ENCODE data around the gene PAIP2B.

The PAIP2B gene, protein sequence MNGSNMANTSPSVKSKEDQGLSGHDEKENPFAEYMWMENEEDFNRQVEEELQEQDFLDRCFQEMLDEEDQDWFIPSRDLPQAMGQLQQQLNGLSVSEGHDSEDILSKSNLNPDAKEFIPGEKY

DNA sequence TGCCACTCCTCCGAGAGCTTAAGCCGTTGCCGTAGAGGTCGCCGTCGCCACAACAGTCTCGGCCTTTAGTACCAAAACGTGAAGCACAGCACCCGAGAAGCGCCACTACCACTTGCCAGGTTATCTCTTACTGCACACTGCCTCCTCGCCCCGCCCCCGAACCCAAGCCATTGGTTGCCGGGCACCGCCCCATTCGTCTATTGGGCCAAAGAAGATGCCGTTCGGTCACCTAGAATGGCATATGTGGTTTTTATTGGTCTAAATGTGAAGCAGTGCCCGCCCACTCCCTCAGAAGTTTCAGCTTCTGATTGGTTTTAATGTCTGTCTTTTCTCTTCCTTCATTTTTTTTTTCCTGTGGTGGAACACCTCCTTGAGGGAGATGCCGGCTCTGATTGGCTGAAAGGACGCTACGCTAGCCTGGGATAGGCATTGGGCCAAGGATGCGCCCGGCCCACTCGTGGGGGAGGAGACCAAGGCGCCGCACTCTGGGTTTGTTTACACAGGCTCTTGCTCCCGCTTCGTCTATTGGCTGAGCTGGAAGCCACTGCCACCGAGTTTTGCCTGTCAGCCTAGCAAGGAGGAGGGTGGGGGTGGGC, at the start of gene PAIP2B:
TSS of gene PAIP2B (minus strand) at position 139 of the 596 bp plus-strand sequence. CDS start 24,514 bp downstream, outside the sequence.
- H3K36me3 ChIP-seq (ENCODE audit: control insufficient read depth in 2 of 2, insufficient read depth in 1 of 2, low read length in 2 of 2) = peaks cover 0 to under 1% of the 10 kb centered on the region in 2 experiments; a peak in 1 of 3 replicates
- H3K27ac ChIP-seq (ENCODE audit: extremely low read depth, low read depth, low read length) = peak within 1 kb of the TSS; percentile 64
- H3K4me3 ChIP-seq (ENCODE audit: low read depth, low read length) = peak within 1 kb of the TSS; percentile 61
- no peaks in the 10 kb centered on the region for H3K9me3 ChIP-seq (ENCODE audit: control insufficient read depth, insufficient read depth, low read depth, low read length)
- H3K4me1 ChIP-seq (ENCODE audit: control insufficient read depth, insufficient read depth, low read length) = peaks cover 5% of the 10 kb centered on the region; the same call in 1 of the 2 replicates
- POLR2A ChIA-PET = interaction anchor here (0.5 to 2.5 kb wide), 10 partner anchors 9 to 279 kb away, joined by 3 to 25 read pairs (median 4); partner anchors contain the start of genes MPHOSPH10 and ZNF638
- CTCF ChIA-PET = interaction anchor here (0.6 to 1.2 kb wide), 7 partner anchors 9 to 234 kb away, joined by 3 to 4 read pairs (median 3); no protein-coding TSS in a partner anchor
- TF ChIP-seq IKZF3 (tag by site-specific recombination; IDR thresholded peaks at IDR 0.05) (peak; percentile 43; the same call in 1 of the 2 replicates), OSR2 (tag by site-specific recombination; IDR thresholded peaks at IDR 0.05) (peak; percentile 61; the same call in 1 of the 2 replicates), ZIC2 (tag by site-specific recombination; IDR thresholded peaks at IDR 0.05) (no peak), MEIS1 (CRISPR knock-in tag; IDR thresholded peaks at IDR 0.05; ENCODE audit: borderline replicate concordance) (no peak), GLIS2 (tag by site-specific recombination; IDR thresholded peaks at IDR 0.05) (peak; percentile 58), SP2 (tag by site-specific recombination; IDR thresholded peaks at IDR 0.05) (peak; percentile 97), TCF7L2 (IDR thresholded peaks at IDR 0.05; ENCODE audit: borderline replicate concordance, low read depth, low read length) (peak; percentile 75; the same call in 1 of the 2 replicates), ZNF501 (tag by site-specific recombination; IDR thresholded peaks at IDR 0.05) (no peak), ZNF791 (tag by site-specific recombination; IDR thresholded peaks at IDR 0.05) (no peak), GLIS1 (tag by site-specific recombination; IDR thresholded peaks at IDR 0.05) (peak; percentile 11; the same call in 1 of the 2 replicates), ZEB2 (tag by site-specific recombination; IDR thresholded peaks at IDR 0.05) (no peak), ZNF10 (tag by site-specific recombination; IDR thresholded peaks at IDR 0.05) (0 out of 2 replicates have a peak, but pooled peaks have one; percentile 51), SP7 (tag by site-specific recombination; IDR thresholded peaks at IDR 0.05) (0 out of 2 replicates have a peak, but pooled peaks have one; percentile 22), KLF9 (tag by site-specific recombination; IDR thresholded peaks at IDR 0.05; ENCODE audit: low read depth) (peak; percentile 72; the same call in 1 of the 2 replicates), ZNF76 (tag by site-specific recombination; IDR thresholded peaks at IDR 0.05; ENCODE audit: borderline replicate concordance, low read depth) (no peak), ZNF560 (tag by site-specific recombination; IDR thresholded peaks at IDR 0.05; ENCODE audit: borderline replicate concordance) (no peak), ZBTB17 (tag by site-specific recombination; IDR thresholded peaks at IDR 0.05) (peak; percentile 81), FEZF1 (tag by site-specific recombination; IDR thresholded peaks at IDR 0.05) (0 out of 2 replicates have a peak, but pooled peaks have one; percentile 21), ZNF571 (tag by site-specific recombination; IDR thresholded peaks at IDR 0.05) (no peak), KLF10 (tag by site-specific recombination; IDR thresholded peaks at IDR 0.05) (0 out of 2 replicates have a peak, but pooled peaks have one; percentile 35), SP3 (tag by site-specific recombination; IDR thresholded peaks at IDR 0.05) (peak; percentile 93), EGR2 (tag by site-specific recombination; IDR thresholded peaks at IDR 0.05; ENCODE audit: low read depth) (peak; percentile 30; the same call in 1 of the 2 replicates)
- TF ChIP-seq, protein P1, sequence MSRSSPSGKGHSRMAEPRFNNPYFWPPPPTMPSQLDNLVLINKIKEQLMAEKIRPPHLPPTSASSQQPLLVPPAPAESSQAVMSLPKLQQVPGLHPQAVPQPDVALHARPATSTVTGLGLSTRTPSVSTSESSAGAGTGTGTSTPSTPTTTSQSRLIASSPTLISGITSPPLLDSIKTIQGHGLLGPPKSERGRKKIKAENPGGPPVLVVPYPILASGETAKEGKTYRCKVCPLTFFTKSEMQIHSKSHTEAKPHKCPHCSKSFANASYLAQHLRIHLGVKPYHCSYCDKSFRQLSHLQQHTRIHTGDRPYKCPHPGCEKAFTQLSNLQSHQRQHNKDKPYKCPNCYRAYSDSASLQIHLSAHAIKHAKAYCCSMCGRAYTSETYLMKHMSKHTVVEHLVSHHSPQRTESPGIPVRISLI (tag by site-specific recombination; IDR thresholded peaks at IDR 0.05) = peak; percentile 98
- TF ChIP-seq, protein P2, sequence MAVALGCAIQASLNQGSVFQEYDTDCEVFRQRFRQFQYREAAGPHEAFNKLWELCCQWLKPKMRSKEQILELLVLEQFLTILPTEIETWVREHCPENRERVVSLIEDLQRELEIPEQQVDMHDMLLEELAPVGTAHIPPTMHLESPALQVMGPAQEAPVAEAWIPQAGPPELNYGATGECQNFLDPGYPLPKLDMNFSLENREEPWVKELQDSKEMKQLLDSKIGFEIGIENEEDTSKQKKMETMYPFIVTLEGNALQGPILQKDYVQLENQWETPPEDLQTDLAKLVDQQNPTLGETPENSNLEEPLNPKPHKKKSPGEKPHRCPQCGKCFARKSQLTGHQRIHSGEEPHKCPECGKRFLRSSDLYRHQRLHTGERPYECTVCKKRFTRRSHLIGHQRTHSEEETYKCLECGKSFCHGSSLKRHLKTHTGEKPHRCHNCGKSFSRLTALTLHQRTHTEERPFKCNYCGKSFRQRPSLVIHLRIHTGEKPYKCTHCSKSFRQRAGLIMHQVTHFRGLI (tag by site-specific recombination; IDR thresholded peaks at IDR 0.05) = no peak
- TF ChIP-seq, protein P3, sequence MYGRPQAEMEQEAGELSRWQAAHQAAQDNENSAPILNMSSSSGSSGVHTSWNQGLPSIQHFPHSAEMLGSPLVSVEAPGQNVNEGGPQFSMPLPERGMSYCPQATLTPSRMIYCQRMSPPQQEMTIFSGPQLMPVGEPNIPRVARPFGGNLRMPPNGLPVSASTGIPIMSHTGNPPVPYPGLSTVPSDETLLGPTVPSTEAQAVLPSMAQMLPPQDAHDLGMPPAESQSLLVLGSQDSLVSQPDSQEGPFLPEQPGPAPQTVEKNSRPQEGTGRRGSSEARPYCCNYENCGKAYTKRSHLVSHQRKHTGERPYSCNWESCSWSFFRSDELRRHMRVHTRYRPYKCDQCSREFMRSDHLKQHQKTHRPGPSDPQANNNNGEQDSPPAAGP (tag by site-specific recombination; IDR thresholded peaks at IDR 0.05) = peak; percentile 4; the same call in 1 of the 2 replicates
- TF ChIP-seq, protein P4, sequence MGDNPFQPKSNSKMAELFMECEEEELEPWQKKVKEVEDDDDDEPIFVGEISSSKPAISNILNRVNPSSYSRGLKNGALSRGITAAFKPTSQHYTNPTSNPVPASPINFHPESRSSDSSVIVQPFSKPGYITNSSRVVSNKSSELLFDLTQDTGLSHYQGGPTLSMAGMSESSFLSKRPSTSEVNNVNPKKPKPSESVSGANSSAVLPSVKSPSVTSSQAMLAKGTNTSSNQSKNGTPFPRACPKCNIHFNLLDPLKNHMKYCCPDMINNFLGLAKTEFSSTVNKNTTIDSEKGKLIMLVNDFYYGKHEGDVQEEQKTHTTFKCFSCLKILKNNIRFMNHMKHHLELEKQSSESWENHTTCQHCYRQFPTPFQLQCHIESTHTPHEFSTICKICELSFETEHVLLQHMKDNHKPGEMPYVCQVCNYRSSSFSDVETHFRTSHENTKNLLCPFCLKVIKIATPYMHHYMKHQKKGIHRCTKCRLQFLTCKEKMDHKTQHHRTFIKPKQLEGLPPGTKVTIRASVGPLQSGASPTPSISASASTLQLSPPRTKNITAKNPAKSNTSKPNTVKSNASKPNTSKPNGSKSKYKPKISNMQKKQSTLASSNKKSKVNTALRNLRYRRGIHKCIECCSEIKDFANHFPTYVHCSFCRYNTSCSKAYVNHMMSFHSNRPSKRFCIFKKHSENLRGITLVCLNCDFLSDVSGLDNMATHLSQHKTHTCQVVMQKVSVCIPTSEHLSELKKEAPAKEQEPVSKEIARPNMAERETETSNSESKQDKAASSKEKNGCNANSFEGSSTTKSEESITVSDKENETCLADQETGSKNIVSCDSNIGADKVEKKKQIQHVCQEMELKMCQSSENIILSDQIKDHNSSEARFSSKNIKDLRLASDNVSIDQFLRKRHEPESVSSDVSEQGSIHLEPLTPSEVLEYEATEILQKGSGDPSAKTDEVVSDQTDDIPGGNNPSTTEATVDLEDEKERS (tag by site-specific recombination; IDR thresholded peaks at IDR 0.05) = no peak
- TF ChIP-seq, protein P5, sequence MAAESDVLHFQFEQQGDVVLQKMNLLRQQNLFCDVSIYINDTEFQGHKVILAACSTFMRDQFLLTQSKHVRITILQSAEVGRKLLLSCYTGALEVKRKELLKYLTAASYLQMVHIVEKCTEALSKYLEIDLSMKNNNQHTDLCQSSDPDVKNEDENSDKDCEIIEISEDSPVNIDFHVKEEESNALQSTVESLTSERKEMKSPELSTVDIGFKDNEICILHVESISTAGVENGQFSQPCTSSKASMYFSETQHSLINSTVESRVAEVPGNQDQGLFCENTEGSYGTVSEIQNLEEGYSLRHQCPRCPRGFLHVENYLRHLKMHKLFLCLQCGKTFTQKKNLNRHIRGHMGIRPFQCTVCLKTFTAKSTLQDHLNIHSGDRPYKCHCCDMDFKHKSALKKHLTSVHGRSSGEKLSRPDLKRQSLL (tag by site-specific recombination; IDR thresholded peaks at IDR 0.05) = no peak
- TF ChIP-seq, protein P6, sequence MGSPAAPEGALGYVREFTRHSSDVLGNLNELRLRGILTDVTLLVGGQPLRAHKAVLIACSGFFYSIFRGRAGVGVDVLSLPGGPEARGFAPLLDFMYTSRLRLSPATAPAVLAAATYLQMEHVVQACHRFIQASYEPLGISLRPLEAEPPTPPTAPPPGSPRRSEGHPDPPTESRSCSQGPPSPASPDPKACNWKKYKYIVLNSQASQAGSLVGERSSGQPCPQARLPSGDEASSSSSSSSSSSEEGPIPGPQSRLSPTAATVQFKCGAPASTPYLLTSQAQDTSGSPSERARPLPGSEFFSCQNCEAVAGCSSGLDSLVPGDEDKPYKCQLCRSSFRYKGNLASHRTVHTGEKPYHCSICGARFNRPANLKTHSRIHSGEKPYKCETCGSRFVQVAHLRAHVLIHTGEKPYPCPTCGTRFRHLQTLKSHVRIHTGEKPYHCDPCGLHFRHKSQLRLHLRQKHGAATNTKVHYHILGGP (tag by site-specific recombination; IDR thresholded peaks at IDR 0.05) = no peak

All from HEK293 (cell line).